K562 (cell line): ENCODE results near the gene MYO3B.

Experiments used
- CTBP1 ChIP-seq: fragments of 450-650 bp; IDR thresholded peaks from 2 replicates; pipeline ENCODE4 v1.6.1; 2016; ENCODE audit warnings: borderline replicate concordance
- E2F8 ChIP-seq: fragments of 450-650 bp; IDR thresholded peaks from 2 replicates; pipeline ENCODE4 v1.7.1; 2018; ENCODE audit warnings: mild to moderate bottlenecking, low read depth; ENCODE audit not compliant: partially characterized antibody
- EP300 ChIP-seq: IDR thresholded peaks from 2 replicates; pipeline ENCODE4 v1.6.1; 2012; ENCODE audit warnings: low read length, improper control_type of control experiment
- RAD51 ChIP-seq: fragments of 450-650 bp; IDR thresholded peaks from 2 replicates; pipeline ENCODE4 v1.7.1; 2016; ENCODE audit warnings: low read depth, mild to moderate bottlenecking, borderline replicate concordance

GRCh38 chr2:170335351-170335750 is 157.4 kb downstream of the MYO3B start:
- TF ChIP-seq RAD51, result no peak
- no peak for TF ChIP-seq EP300
- no peak for TF ChIP-seq E2F8
- TF ChIP-seq CTBP1, result no peak
